Testis (tissue), 3 donors: ENCODE results near the gene IFITM1. TPM values are rescaled to one million over a fixed set of nuclear protein-coding genes. Genes with fewer than 3 reads are reported as not detected.
"Not testable (repeated sequence)": the region's sequence is repeated elsewhere in the genome, so short reads cannot be mapped to it uniquely, and the experiment has no call there.

ENCODE experiments used
- DNase-seq: peaks from one replicate; pipeline ENCODE4 v3.0.0-alpha.2; 2019
- H3K27ac ChIP-seq, 2 donors: fragments of 200-600 bp; sonication (generic); one replicate each; pipeline ENCODE4 v1.5.1; 2019
- H3K27me3 ChIP-seq: fragments of 200-600 bp; sonication (generic); one replicate; pipeline ENCODE4 v1.5.1; 2019
- H3K36me3 ChIP-seq: fragments of 200-600 bp; sonication (generic); one replicate; pipeline ENCODE4 v1.5.1; 2017; ENCODE audit warnings: low read depth; ENCODE audit errors: missing control alignments
- H3K4me1 ChIP-seq: fragments of 200-600 bp; sonication (generic); one replicate; pipeline ENCODE4 v1.5.1; 2019
- H3K4me3 ChIP-seq, 2 donors: fragments of 200-600 bp; sonication (generic); one replicate each; pipeline ENCODE4 v1.5.1; 2017 to 2019
- H3K9me3 ChIP-seq: fragments of 200-600 bp; sonication (generic); one replicate; pipeline ENCODE4 v1.5.1; 2017
- POLR2A ChIP-seq: fragments of 450-650 bp; IDR thresholded peaks from one replicate; pipeline ENCODE4 v1.6.1; 2017; ENCODE audit warnings: antibody characterized with exemption, mild to moderate bottlenecking, moderate library complexity
- WGBS, 2 donors: methylation state at CpG; one replicate each; pipeline ENCODE4 v1.1.5; 2018; 5-methylcytosine and 5-hydroxymethylcytosine counted together
- intact Hi-C: fragments of 100-400 bp; cut with DNase I; formaldehyde crosslinking; loops from one replicate; pipeline ENCODE4 v1.15.1; 2023; ENCODE audit warnings: low total_unique reads
- polyA plus RNA-seq: library from polyadenylated mRNA; stranded (reverse); fragments of 350-450 nt; fragmentation: Illumina TruSeq; extraction: RNeasy Lipid Tissue Mini Kit (QIAGEN cat#74804); gene quantifications from one replicate; pipeline ENCODE4 v1.2.3, GENCODE V29; 2014; ENCODE audit warnings: low read depth, low replicate concordance; ENCODE audit not compliant: insufficient read depth
- small RNA-seq, 2 donors: library from RNA; depleted of rRNA; stranded (forward); fragments of <200 nt; gene quantifications; one replicate each; pipeline ENCODE3, GENCODE V24; 2016
- total RNA-seq, 2 donors: library from RNA; depleted of rRNA; stranded (reverse); fragments of >200 nt; gene quantifications; one replicate each; pipeline ENCODE4 v1.2.3, GENCODE V29; 2016
- TF ChIP-seq, protein P1 (sequence below), 3 experiments: fragments of 450-650 bp in 2 of 3; fragments of 200-600 bp in 1 of 3; sonication (generic) in 1 of 3; IDR thresholded peaks; one replicate each; pipeline ENCODE4 v1.5.1; 2016 to 2019; ENCODE audit warnings: antibody characterized with exemption in 3 of 3, mild to moderate bottlenecking in 2 of 3, moderate library complexity in 1 of 3

IFITM1 gene
- total and polyA plus RNA-seq, 3 donors from 2014 or later: 63.1 to 146 (median 93.3) TPM

DNA sequence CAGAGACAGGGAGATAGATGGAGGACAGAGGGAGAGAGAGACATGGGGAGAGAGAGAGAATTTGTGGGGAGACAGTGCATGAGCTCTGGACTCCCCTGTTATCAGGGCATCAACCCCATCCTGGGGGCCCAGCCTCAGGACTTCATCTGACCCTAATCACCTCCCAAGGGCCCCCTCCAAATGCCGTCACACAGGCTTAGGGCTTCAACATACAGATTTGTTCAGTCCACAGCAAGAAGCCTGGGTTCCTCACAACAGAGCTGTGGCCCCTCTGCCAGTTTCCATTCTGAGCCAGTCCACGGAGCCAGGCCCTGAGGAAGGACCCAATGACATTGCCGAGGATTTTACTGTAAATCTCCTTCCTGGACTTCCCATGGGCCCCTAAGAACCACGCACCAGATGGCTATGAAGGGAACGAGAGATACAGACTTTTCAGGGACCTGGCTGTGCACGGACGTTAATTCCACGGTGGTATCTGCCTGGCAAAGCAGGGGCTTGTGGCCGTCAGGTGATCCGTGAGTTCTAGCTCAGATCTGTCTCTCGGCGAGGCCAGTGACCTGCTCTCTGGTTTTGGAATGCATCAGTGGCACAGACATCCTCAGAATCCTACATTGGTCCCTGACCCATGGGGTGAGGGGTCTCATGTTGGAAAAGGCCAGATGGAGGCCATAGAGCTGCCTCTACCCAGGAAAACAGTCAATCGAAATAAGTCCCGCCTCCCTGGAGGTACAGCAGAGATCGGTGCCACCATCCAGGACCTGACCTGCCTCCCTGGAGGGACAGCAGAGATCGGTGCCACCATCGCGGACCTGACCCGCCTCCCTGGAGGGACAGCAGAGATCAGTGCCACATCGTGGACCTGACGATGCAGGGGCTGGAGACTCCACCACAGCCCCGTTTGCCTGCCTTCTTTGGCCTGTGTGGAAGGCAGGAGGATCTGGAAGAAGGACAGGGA is 46.8 kb downstream of the IFITM1 start:
- intact Hi-C loops: no loop called here
- DNase-seq: no peak

DNA sequence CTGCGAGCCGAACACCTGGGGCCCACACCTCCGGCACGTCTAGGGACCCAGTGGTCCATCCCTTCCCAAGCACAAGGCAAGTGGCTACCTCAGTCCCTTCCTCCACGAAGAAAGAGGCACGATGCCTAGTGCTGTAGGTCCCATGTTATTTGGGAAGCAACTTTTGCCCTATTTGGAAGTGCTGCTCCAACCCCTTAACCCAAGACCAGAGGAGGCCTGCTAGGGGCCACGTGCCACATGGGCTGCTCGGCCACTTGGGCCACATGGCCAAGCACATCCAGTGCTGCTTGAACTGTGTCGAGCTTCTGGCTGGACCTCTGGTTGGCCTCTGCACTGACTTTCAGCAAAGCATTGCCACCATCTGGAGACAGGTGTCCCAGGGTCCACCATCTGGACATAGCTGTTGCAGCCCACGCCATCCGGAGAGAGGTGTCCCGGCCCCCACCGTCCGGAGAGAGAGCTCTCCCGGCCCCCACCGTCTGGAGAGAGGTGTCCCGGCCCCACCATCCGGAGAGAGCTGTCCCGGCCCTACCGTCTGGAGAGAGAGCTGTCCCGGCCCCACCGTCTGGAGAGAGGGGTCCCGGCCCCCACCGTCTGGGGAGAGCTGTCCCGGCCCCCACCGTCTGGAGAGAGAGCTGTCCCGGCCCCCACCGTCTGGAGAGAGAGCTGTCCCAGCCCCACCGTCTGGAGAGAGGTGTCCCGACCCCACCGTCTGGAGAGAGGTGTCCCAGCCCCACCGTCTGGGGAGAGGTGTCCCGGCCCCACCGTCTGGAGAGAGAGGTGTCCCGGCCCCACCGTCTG is 49.0 kb downstream of the IFITM1 start:
- intact Hi-C loops: no loop called here
- H3K27me3 ChIP-seq: no peaks in the 10 kb centered on the region
- H3K4me1 ChIP-seq: peaks cover 1% of the 10 kb centered on the region

More for the DNA sequence above, 46.8 kb downstream of the IFITM1 start:
- H3K9me3 ChIP-seq: no peaks in the 10 kb centered on the region
- TF ChIP-seq, protein P1, sequence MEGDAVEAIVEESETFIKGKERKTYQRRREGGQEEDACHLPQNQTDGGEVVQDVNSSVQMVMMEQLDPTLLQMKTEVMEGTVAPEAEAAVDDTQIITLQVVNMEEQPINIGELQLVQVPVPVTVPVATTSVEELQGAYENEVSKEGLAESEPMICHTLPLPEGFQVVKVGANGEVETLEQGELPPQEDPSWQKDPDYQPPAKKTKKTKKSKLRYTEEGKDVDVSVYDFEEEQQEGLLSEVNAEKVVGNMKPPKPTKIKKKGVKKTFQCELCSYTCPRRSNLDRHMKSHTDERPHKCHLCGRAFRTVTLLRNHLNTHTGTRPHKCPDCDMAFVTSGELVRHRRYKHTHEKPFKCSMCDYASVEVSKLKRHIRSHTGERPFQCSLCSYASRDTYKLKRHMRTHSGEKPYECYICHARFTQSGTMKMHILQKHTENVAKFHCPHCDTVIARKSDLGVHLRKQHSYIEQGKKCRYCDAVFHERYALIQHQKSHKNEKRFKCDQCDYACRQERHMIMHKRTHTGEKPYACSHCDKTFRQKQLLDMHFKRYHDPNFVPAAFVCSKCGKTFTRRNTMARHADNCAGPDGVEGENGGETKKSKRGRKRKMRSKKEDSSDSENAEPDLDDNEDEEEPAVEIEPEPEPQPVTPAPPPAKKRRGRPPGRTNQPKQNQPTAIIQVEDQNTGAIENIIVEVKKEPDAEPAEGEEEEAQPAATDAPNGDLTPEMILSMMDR (IDR thresholded peaks at IDR 0.05): no peak
- TF ChIP-seq POLR2A: no peak
- no peak overlapping the region for H3K27ac ChIP-seq
- peaks cover 2% of the 10 kb centered on the region for H3K4me1 ChIP-seq
- 83 to 86% methylated on average over 22 of the region's 22 CpGs for WGBS, 2 donors
- no peaks in the 10 kb centered on the region for H3K36me3 ChIP-seq
- no peak overlapping the region for H3K4me3 ChIP-seq
- no peaks in the 10 kb centered on the region for H3K27me3 ChIP-seq

DNA sequence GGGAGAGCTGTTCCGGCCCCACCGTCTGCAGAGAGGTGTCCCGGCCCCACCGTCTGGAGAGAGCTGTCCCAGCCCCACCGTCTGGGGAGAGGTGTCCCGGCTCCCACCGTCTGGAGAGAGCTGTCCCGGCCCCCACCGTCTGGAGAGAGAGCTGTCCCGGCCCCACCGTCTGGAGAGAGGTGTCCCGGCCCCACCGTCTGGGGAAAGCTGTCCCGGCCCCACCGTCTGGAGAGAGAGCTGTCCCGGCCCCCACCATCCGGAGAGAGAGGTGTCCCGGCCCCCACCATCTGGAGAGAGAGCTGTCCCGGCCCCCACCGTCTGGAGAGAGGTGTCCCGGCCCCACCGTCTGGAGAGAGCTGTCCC is 49.6 kb downstream of the IFITM1 start:
- H3K4me3 ChIP-seq, H3K36me3 ChIP-seq, H3K4me1 ChIP-seq, intact Hi-C loops, H3K27me3 ChIP-seq, H3K27ac ChIP-seq, DNase-seq, H3K9me3 ChIP-seq: not testable (repeated sequence)
- WGBS, 2 donors: 63 to 78% methylated on average over 4 to 20 of the region's 22 CpGs

More for the DNA sequence above, 49.0 kb downstream of the IFITM1 start:
- Histone ChIP-seq H3K4me3 (no peak overlapping the region), H3K9me3 (no peaks in the 10 kb centered on the region), H3K36me3 (no peaks in the 10 kb centered on the region), H3K27ac (no peak overlapping the region)
- no peak for DNase-seq
- no peak for TF ChIP-seq POLR2A
- TF ChIP-seq, protein P1 (IDR thresholded peaks at IDR 0.05): no peak
- WGBS, 2 donors: 71 to 80% methylated on average over 7 to 20 of the region's 36 CpGs

DNA sequence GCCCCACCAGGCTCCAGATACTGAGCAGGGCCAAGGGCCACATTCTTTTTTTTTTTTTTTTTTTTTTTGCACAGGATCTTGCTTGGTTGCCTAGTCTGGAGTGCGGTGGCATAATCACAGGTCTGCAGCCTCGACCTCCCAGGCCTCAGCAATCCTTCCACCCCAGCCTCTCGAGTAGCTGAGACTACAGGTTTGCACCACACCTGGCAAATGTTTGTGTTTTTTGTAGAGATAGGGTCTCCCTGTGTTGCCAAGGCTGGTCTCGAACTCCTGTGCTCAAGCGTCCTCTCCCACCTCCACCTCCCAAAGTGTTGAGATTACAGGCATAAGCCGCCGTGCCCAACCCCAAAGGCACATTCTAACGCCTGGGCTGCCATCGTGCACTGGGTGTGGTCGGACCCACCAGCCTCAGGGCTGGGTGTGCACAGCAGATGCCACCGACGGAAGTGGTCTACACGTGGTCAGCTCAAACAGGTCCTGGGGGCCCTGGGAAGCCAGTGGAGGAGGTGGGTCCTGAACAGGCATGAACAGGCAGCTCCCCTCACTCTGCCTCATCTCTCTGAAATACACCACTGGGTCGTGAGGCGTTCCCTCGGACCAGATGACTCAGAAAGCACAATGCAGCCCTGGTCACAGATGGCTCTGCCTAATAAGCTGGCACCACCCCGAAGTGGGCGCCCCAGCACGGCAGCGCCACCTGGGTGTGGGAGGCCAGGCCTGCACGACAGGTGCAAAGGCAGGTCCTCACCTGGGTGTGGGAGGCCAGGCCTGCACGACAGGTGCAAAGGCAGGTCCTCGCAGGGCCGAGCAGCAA is 50.3 kb downstream of the IFITM1 start:
- Histone ChIP-seq H3K27me3 (no peaks in the 10 kb centered on the region), H3K36me3 (no peaks in the 10 kb centered on the region), H3K27ac (no peak overlapping the region), H3K9me3 (no peaks in the 10 kb centered on the region), H3K4me3 (no peak overlapping the region), H3K4me1 (peaks cover 11% of the 10 kb centered on the region)
- intact Hi-C loops: no loop called here
- 59 to 76% methylated on average over 6 to 24 of the region's 24 CpGs for WGBS, 2 donors
- TF ChIP-seq, protein P1 (IDR thresholded peaks at IDR 0.05): no peak
- TF ChIP-seq POLR2A: no peak
- no peak for DNase-seq

Small RNA genes within 50 kb of the gene (small RNA-seq; reads per million reads assigned to genes)
- gene AC136475.6: 0 to 0.18 reads per million in 2 donors

Other genes with a start within 250 kb of the IFITM1 start
- not detected for gene SCGB1C1, start 121.0 kb upstream of the IFITM1 start, total RNA-seq
- gene SCGB1C1, start 121.0 kb upstream of the IFITM1 start, polyA plus RNA-seq: not detected
- 10 to 100 TPM; 43.7 to 47.5 TPM for gene BET1L, start 106.6 kb upstream of the IFITM1 start, total RNA-seq
- 79.9 TPM for gene BET1L, start 106.6 kb upstream of the IFITM1 start, polyA plus RNA-seq
- 100 to 1,000 TPM; 104 to 108 TPM for gene RIC8A, start 106.3 kb upstream of the IFITM1 start, total RNA-seq
- gene RIC8A, start 106.3 kb upstream of the IFITM1 start, polyA plus RNA-seq: 132 TPM
- 10 to 100 TPM; 31.7 to 43.6 TPM for gene SIRT3, start 77.7 kb upstream of the IFITM1 start, total RNA-seq
- gene SIRT3, start 77.7 kb upstream of the IFITM1 start, polyA plus RNA-seq: 57.0 TPM
- gene PSMD13, start 77.1 kb upstream of the IFITM1 start, total RNA-seq: 100 to 1,000 TPM; 128 to 180 TPM
- 133 TPM for gene PSMD13, start 77.1 kb upstream of the IFITM1 start, polyA plus RNA-seq
- 1 to 10 TPM in 1 of 2 donors, under 1 TPM in 1; 0.31 to 2.4 TPM for gene NLRP6, start 35.6 kb upstream of the IFITM1 start, total RNA-seq
- 0.26 TPM for gene NLRP6, start 35.6 kb upstream of the IFITM1 start, polyA plus RNA-seq
- 10 to 100 TPM; 26.5 to 32.5 TPM for gene PGGHG, start 24.9 kb upstream of the IFITM1 start, total RNA-seq
- gene PGGHG, start 24.9 kb upstream of the IFITM1 start, polyA plus RNA-seq: 8.2 TPM
- not detected for gene IFITM5, start 14.5 kb upstream of the IFITM1 start, total RNA-seq
- gene IFITM5, start 14.5 kb upstream of the IFITM1 start, polyA plus RNA-seq: not detected
- gene IFITM2, start 6.2 kb upstream of the IFITM1 start, total RNA-seq: 100 to 1,000 TPM; 119 to 169 TPM
- 283 TPM for gene IFITM2, start 6.2 kb upstream of the IFITM1 start, polyA plus RNA-seq
- gene IFITM3, start 6.8 kb downstream of the IFITM1 start, total RNA-seq: 100 to 1,000 TPM; 256 to 459 TPM
- 717 TPM for gene IFITM3, start 6.8 kb downstream of the IFITM1 start, polyA plus RNA-seq
- 10 to 100 TPM in 1 of 2 donors, 1 to 10 TPM in 1; 7.2 to 10.1 TPM for gene B4GALNT4, start 55.5 kb downstream of the IFITM1 start, total RNA-seq
- gene B4GALNT4, start 55.5 kb downstream of the IFITM1 start, polyA plus RNA-seq: 4.3 TPM
- gene PKP3, start 80.2 kb downstream of the IFITM1 start, total RNA-seq: 1 to 10 TPM; 1.6 to 3.1 TPM
- 1.2 TPM for gene PKP3, start 80.2 kb downstream of the IFITM1 start, polyA plus RNA-seq
- 10 to 100 TPM; 39.3 to 43.8 TPM for gene SIGIRR, start 101.0 kb downstream of the IFITM1 start, total RNA-seq
- gene SIGIRR, start 101.0 kb downstream of the IFITM1 start, polyA plus RNA-seq: 35.5 TPM
- gene ANO9, start 128.0 kb downstream of the IFITM1 start, total RNA-seq: 1 to 10 TPM; 1.9 to 2.9 TPM
- 1.6 TPM for gene ANO9, start 128.0 kb downstream of the IFITM1 start, polyA plus RNA-seq
- gene PTDSS2, start 136.2 kb downstream of the IFITM1 start, total RNA-seq: 100 to 1,000 TPM; 107 to 160 TPM
- gene PTDSS2, start 136.2 kb downstream of the IFITM1 start, polyA plus RNA-seq: 116 TPM
- gene RNH1, start 193.2 kb downstream of the IFITM1 start, total RNA-seq: 100 to 1,000 TPM; 210 to 264 TPM
- gene RNH1, start 193.2 kb downstream of the IFITM1 start, polyA plus RNA-seq: 211 TPM
- 10 to 100 TPM; 35.1 to 49.7 TPM for gene HRAS, start 221.5 kb downstream of the IFITM1 start, total RNA-seq
- 31.4 TPM for gene HRAS, start 221.5 kb downstream of the IFITM1 start, polyA plus RNA-seq
- gene LRRC56, start 223.5 kb downstream of the IFITM1 start, total RNA-seq: 10 to 100 TPM; 11.6 to 22.2 TPM
- 23.5 TPM for gene LRRC56, start 223.5 kb downstream of the IFITM1 start, polyA plus RNA-seq
- gene LMNTD2, start 246.7 kb downstream of the IFITM1 start, total RNA-seq: 10 to 100 TPM; 29.2 to 59.9 TPM
- 26.1 TPM for gene LMNTD2, start 246.7 kb downstream of the IFITM1 start, polyA plus RNA-seq
- gene RASSF7, start 246.9 kb downstream of the IFITM1 start, total RNA-seq: 10 to 100 TPM; 22.0 to 35.7 TPM
- 13.2 TPM for gene RASSF7, start 246.9 kb downstream of the IFITM1 start, polyA plus RNA-seq